ENCODE data around the gene GPR155.

DNA sequence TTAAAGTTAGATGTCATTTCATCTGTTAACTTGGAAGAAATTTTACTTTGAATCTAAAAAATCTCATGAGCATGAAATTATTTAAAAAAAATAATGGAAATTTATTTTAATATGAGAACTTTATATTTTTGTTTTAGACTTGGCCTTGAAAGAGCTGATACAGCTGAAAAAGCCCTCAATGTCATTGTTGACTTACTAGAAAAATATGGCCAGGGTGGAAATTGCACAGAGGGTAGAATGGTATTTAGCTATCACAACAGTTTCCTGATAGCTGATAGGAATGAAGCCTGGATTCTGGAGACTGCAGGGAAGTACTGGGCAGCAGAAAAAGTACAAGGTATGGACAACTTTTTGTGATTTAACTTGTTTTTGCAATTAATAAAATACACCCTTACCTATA, 86.0 kb downstream of the GPR155 start:
- no peak for TF ChIP-seq CTCF (IDR thresholded peaks at IDR 0.05)
- no peak for TF ChIP-seq EZH2 (IDR thresholded peaks at IDR 0.05; ENCODE audit: borderline replicate concordance, insufficient read depth, low read depth, low read length, poor library complexity, severe bottlenecking)

Data from B cell (primary cell).